ENCODE results near the gene GATB.

Gene GATB

GRCh38 chr4:151728679-151729078 is 32.1 kb downstream of the GATB start:
- DNase-seq: no peak

- no peak for DNase-seq
Measured at GRCh38 chr4:151728006-151728405, 32.8 kb downstream of the GATB start.

DNA sequence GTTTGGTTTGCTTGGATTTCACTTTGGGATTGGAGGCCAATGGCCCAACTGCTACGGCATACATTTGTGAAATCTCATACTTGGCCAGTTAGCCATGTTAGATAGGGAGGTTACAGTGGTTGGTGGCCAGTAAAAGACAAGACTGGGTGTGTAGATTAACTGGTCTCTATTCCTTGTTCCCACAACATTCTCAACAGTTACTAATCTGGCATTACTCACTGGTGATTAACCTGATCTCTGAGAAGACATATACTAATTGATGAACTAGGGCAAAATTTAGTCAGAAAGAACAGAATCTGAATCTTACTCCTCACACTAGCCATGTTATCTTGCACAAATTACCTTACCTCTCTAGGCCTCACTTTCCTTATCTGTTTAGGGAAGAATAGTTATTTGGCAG is 33.4 kb downstream of the GATB start:
- DNase-seq: no peak

GRCh38 chr4:151725087-151725486 is 35.7 kb downstream of the GATB start:
- no peak for DNase-seq

DNA sequence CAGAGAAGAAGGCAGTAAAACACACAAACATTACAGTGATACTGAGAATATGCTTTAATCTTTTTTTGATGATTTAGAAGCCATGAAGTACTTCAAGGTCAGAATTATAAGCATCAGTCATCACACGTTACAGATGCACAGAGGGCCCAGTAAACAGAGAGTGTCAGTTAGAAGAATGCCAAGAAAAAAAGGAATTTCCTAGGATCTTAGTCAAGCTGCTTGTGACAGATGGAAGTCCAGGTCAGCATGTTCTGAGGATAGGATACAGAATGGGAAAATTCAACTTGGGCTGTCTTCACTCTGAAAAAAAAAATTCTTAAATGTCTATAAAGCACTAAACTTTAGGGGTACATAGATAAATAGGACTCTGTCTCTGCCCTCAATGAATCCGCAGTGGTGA is 38.9 kb downstream of the GATB start:
- no peak for DNase-seq

- DNase-seq: no peak
Measured at GRCh38 chr4:151721466-151721865, 39.3 kb downstream of the GATB start.

- no peak for DNase-seq
Measured at GRCh38 chr4:151719956-151720334, 40.9 kb downstream of the GATB start.

DNA sequence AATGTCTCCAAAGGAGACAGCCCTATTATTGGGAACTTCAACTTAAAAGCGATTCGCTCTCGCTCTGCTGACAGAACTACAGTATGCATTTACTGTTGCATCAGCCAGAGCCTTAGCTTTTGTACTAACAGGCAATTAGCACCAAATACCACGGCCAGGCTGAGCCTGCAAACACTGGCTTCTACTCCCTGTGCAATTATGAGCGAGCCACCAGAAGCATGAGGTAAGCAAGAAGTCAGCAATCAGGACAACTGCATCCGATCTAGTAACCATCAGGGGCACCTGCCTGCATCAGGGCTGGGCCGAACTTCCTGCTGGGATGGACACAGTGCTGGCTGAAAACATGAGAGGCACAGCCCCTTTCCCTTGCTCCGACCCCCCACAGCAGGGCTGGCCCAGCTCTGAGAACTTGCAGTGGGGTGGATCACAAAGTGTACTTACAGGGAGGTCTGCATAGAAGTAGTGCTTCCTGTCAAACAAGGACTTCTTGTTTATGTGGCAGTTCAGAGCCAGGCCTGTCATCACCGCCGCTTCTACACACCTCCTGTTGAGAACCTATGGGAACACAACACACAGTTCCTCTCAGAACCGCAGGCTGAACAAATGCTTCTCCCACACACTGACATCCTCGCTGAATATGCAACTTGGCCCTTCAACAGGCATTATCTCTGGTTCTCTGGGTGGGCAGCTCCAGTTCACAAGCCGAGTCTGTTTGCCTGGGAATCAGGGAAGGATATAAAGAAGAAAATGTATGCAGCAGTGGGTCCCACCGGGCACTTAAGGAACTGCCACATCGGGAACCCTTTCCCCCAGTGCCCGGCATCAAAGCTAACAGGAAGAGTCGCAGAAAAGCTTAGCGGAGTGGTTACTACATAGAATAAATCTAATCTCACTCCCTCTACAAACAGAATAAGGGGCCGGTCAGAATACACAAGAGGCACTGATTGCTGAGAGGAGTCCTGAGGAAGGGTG is 41.5 kb downstream of the GATB start:
- DNase-seq: no peak

DNA sequence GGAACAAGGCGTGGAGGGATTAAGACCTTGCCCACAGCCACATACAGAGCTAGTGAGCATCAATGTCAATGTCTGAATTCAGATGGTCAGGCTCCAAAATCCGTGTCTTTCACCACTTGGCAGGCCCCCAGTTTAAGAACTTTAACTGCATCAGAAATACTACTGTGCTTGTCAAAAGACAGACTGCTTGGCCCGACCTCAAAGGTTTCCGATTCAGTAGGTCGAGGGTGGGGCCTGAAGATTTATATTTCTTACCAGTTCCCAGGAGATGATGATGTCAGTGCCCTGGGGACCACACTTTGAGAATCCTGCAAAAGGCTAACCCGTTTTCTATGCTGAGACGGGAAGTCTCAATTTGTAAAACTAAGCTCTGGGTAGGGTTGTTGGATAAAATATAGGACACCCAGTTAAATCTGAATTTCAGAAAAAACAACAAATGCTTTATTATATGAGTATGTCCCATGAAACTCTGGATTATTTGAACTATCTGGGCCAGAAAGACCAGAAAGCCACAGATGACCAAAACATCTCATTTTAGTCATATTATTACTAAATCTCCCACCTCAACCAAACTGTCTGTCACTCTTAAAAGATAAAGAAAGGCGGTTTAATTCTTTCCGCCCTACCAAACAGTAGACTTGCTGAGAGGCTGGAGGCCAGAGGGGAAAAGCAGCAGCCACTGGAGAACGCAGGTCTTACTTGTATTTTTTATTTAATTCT is 42.7 kb downstream of the GATB start:
- DNase-seq: no peak

DNA sequence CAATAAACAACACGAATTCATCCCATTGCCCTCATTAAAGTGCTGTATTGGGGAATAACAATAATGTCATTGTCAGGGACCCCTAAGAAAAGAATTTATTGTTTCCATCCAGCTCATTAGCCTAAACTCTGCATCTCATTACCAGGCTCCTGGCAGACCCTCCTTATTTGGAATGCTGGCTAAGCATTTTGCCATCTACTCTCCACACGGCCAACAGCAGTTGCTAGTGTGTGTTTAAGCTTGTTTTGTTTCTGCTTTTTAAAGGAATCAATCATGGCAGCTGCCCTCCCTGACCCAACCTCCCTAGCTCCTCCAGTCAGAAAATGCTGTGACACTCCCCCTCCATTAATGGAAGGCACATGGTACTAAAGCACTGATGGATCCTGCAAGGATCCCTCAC is 43.5 kb downstream of the GATB start:
- no peak for DNase-seq

DNA sequence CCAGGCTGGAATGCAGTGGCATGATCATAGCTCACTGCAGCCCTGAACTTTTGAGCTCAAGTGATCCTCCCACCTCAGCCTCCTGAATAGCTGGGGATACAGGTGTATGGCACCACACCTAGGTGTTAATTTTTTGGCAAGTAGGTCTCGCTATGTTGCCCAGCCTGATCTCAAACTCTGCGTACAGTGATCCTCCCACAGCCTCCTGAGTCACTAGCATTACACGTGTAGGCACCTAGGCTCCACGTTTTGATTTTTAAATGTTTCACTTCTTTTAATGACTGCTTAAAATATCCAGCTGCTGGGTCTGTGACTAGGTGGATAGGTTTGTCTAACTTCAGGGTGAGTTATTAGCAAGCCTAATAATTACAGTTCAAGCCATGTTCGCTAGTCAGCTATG is 44.5 kb downstream of the GATB start:
- DNase-seq: no peak

- DNase-seq: no peak
Measured at GRCh38 chr4:151715881-151716280, 44.9 kb downstream of the GATB start.

DNA sequence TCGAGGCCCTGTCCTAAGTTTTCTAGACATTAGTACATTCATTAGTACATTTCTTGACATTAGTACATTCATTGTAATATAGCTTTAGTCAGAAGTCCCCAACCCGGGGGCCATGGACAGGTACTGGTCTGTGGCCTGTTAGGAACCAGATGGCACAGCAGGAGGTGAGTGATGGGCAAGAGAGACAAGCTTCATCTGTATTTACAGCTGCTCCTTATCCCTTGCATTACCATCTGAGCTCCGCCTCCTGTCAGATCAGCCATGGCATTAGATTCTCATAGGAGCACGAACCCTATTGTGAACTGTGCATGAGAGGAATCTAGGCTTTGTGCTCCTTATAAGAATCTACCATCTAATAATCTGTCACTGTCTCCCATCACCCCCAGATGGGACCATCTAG is 48.0 kb downstream of the GATB start:
- no peak for DNase-seq

DNA sequence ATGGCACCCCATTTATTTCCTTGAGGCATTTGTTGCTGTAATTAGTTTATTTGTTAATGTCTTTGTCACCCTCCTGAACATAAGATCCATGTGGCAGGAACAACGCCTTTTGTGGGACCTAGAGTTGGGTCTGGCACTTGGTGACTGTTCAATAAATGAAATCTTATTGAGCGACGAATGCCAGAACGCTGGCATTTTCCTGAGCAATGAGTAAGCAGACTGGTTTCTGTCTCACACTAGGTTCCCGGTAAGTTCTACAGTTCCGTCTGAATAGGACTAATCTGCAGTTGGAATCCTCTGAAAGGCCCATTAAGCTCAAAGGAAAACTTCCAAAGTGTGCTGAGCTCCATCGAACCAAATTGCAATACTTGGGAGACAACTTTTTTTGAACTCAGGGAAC is 49.2 kb downstream of the GATB start:
- no peak for DNase-seq

DNA sequence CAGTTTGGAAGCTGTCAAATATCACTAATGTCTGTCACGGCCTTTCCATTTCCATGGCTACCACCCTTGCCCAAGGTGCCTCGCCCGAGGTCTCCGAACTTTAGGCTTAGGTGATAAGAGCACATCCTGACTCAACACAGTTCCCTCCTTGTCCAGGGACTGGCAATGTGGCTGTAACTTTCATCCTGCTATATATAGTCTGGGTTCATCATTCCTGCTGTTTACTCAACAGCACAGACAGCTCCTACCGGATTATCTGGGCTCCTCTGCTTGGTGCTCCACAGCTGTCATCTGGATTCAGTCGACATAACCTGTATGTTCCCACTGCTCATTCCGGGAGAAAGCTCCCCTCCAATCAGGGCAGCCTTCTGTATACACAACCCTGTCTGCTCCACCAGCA is 51.2 kb downstream of the GATB start:
- no peak for DNase-seq

GRCh38 chr4:151709071-151709470 is 51.7 kb downstream of the GATB start:
- no peak for DNase-seq

DNA sequence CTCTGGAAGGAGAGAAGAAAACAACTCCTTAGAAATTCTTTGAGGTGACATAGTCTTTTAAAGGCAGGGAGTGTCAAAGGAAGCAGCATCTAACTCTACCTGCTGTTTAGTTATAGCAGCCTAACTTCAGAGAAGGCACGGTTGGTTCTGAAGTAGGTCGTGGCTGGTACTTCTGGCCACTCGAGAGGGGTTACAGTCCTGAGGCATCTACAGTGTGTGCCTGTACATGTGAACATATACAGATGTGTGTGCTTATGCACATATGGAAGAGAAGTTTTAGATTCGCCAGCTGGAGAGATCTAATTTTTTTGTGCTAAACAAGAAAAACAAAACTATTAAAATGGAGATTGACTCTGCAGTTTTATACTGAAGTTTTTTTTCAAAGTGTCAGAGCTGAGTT is 52.7 kb downstream of the GATB start:
- no peak for DNase-seq

GRCh38 chr4:151703401-151703800 is 57.4 kb downstream of the GATB start:
- DNase-seq: no peak

- no peak for DNase-seq
Measured at GRCh38 chr4:151702256-151702655, 58.6 kb downstream of the GATB start.

GRCh38 chr4:151700566-151701316 is 60.1 kb downstream of the GATB start:
- no peak for DNase-seq

DNA sequence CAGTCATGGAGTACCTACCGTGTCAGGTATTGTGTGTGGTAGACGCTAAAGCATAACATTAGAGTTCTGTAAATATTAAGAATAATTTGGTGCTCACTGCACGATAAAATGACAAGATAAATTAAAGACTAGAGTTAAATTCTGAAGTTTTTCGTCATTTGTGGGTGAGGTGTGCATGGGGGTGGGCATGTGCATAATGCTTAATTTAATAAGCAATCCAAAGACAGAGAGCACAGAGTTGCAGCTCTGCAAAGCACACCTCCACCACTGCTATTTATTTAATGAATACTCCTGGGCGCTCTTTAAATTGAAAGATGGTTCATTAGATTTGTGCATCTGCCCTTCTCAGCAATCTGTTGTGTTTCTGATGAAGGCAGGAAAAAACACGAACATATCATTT is 62.6 kb downstream of the GATB start:
- no peak for DNase-seq

DNA sequence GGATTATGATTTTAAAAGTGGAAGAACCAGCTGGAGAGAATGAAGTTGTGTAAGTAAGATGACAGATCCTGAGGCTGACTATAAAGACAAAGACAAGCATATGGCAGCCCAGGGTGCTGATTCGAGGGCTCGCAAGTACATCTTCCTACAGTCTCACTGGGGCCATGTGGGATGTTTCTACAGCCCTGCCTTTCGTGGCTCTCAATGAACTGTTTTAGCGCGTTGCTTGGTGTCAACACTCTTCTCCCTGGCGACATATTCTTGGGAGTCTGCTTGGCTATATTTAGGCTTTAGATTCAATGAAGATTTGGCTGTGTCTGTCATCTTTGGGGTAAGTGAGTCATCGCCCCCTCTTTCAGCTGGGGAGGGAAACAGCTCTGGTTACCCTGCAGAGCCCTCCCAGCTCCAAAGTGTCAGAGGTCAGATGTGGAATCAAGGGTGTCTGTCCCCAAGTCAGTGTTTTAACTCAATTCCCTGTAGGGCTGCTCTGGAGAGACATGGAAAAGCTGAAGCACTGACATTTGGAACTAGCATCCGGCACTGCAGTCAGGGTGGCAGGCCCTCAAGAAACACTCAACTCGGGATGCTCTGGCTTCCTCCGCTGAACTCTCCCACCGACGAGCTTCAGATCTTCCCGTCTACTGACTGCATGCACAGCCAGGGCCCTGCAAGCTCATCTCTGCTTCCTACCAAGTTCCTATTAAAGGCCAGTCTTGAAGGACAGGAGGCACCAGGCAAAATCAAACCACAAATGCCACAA is 65.7 kb downstream of the GATB start:
- no peak for DNase-seq

Data from CD4-positive, alpha-beta T cell treated with Interleukin-1 beta for 1 hour (primary cell).